ENCODE measurements around the gene CRYGD.

DNA sequence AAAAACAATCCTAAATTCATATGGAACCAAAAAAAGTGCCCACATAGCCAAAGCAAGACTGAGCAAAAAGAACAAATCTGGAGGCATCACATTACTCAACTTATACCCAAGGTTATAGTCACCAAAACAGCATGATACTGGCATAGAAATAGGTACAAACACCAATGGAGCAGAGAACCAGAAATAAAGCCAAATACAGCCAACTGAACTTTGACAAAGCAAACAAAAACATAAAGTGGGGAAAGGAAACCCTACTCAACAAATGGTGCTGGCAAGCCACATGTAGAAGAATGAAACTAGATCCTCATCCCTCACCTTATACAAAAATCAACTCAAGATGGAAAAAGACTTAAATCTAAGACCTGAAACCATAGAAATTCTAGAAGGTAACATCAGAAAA is 40.5 kb downstream of the CRYGD start:
- TF ChIP-seq MAZ (IDR thresholded peaks at IDR 0.05; ENCODE audit: borderline replicate concordance, low read depth, low read length) (no peak), RNF2 (IDR thresholded peaks at IDR 0.05; ENCODE audit: borderline replicate concordance, low read depth) (no peak)
- TF ChIP-seq, protein P1, sequence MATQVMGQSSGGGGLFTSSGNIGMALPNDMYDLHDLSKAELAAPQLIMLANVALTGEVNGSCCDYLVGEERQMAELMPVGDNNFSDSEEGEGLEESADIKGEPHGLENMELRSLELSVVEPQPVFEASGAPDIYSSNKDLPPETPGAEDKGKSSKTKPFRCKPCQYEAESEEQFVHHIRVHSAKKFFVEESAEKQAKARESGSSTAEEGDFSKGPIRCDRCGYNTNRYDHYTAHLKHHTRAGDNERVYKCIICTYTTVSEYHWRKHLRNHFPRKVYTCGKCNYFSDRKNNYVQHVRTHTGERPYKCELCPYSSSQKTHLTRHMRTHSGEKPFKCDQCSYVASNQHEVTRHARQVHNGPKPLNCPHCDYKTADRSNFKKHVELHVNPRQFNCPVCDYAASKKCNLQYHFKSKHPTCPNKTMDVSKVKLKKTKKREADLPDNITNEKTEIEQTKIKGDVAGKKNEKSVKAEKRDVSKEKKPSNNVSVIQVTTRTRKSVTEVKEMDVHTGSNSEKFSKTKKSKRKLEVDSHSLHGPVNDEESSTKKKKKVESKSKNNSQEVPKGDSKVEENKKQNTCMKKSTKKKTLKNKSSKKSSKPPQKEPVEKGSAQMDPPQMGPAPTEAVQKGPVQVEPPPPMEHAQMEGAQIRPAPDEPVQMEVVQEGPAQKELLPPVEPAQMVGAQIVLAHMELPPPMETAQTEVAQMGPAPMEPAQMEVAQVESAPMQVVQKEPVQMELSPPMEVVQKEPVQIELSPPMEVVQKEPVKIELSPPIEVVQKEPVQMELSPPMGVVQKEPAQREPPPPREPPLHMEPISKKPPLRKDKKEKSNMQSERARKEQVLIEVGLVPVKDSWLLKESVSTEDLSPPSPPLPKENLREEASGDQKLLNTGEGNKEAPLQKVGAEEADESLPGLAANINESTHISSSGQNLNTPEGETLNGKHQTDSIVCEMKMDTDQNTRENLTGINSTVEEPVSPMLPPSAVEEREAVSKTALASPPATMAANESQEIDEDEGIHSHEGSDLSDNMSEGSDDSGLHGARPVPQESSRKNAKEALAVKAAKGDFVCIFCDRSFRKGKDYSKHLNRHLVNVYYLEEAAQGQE (IDR thresholded peaks at IDR 0.05): no peak

Data from A549 (cell line).